Endothelial cell of umbilical vein (primary cell): ENCODE measurements around the gene RBM47. TPM values are rescaled to one million over a fixed set of nuclear protein-coding genes. Genes with fewer than 3 reads are reported as not detected.

Experiments
- BruUV-seq: library from RNA; stranded (reverse); fragments of 400-500 nt; replicated peaks from 2 replicates; lab custom pipeline; 2021; lab: Mats Ljungman, UMichigan
- CTCF ChIA-PET: fragments of 300-600, 350-600 bp; sonication (Branson Sonifier 250); formaldehyde crosslinking; loops from one replicate; lab custom pipeline; 2021; ENCODE audit warnings: antibody characterized with exemption, inconsistent platforms; lab: Charles Lee
- POLR2A ChIA-PET: fragments of 300-600, 350-600 bp; sonication (Branson Sonifier 250); formaldehyde crosslinking; loops from one replicate; lab custom pipeline; 2021; ENCODE audit warnings: antibody characterized with exemption, inconsistent platforms; lab: Charles Lee
- DNase-seq: peaks from one replicate; pipeline ENCODE4 v3.0.0-alpha.2; 2011; ENCODE audit warnings: low read depth, low spot score
- FAIRE-seq: peaks from 2 replicates; lab custom pipeline; 2011; peaks lifted over from hg19 to GRCh38; lab: Jason Lieb, UNC
- H2AFZ ChIP-seq: 2 replicates; pipeline ENCODE4 v1.6.0; 2012; ENCODE audit warnings: low read depth, low read length, control low read depth, inconsistent platforms
- H3K27ac ChIP-seq: 2 replicates; pipeline ENCODE4 v1.5.1; 2011; ENCODE audit warnings: low read depth, mild to moderate bottlenecking, control low read depth, low read length, moderate library complexity; ENCODE audit not compliant: insufficient read depth
- H3K27me3 ChIP-seq, 2 experiments: 2 replicates each; pipeline versions ENCODE4 v1.6.0 to v1.6.1; 2011; ENCODE audit warnings: low read length in 2 of 2, mixed read lengths in 1 of 2; ENCODE audit not compliant: control insufficient read depth in 2 of 2, insufficient read depth in 2 of 2
- H3K36me3 ChIP-seq, 2 experiments: 2 replicates in 1 of 2; 3 replicates in 1 of 2; pipeline ENCODE4 v1.5.1; 2011; ENCODE audit warnings: low read length in 2 of 2, mild to moderate bottlenecking in 1 of 2, moderate library complexity in 1 of 2; ENCODE audit not compliant: control insufficient read depth in 2 of 2, insufficient read depth in 2 of 2; ENCODE audit errors: extremely low read depth in 1 of 2
- H3K4me1 ChIP-seq: 3 replicates; pipeline ENCODE4 v1.5.1; 2011; ENCODE audit warnings: mild to moderate bottlenecking, low read length; ENCODE audit not compliant: control insufficient read depth, insufficient read depth; ENCODE audit errors: extremely low read depth
- H3K4me2 ChIP-seq: 2 replicates; pipeline ENCODE4 v1.6.1; 2011; ENCODE audit warnings: low read length, control low read depth, mixed read lengths; ENCODE audit not compliant: insufficient read depth
- H3K4me3 ChIP-seq, 3 experiments: fragments of 200-600 bp in 1 of 3; sonication (generic), shearing (Covaris generic) in 1 of 3; replicated peaks in 1 of 3; 2 replicates each; pipeline ENCODE4 v1.5.1; 2011 to 2016; ENCODE audit warnings: control low read depth in 3 of 3, low read length in 3 of 3, mild to moderate bottlenecking in 2 of 3, inconsistent platforms in 1 of 3, low read depth in 1 of 3, moderate library complexity in 1 of 3; ENCODE audit not compliant: insufficient read depth in 1 of 3
- H3K79me2 ChIP-seq: 2 replicates; pipeline ENCODE4 v1.6.0; 2012; ENCODE audit warnings: low read length, inconsistent platforms; ENCODE audit not compliant: control insufficient read depth, insufficient read depth
- H3K9ac ChIP-seq: replicated peaks from 2 replicates; pipeline ENCODE3; 2011; ENCODE audit warnings: low read length, control low read depth; ENCODE audit not compliant: insufficient read depth; ENCODE audit errors: extremely low read depth
- H3K9me1 ChIP-seq: replicated peaks from 3 replicates; pipeline ENCODE4 v1.6.0; 2011; ENCODE audit warnings: mild to moderate bottlenecking, low read length; ENCODE audit not compliant: control insufficient read depth, insufficient read depth; ENCODE audit errors: extremely low read depth
- H3K9me3 ChIP-seq: replicated peaks from 2 replicates; pipeline ENCODE4 v1.5.1; 2012; ENCODE audit warnings: low read length, inconsistent platforms; ENCODE audit not compliant: control insufficient read depth, insufficient read depth
- H4K20me1 ChIP-seq: replicated peaks from 2 replicates; pipeline ENCODE3; 2011; ENCODE audit warnings: mild to moderate bottlenecking, low read length; ENCODE audit not compliant: control insufficient read depth, insufficient read depth; ENCODE audit errors: extremely low read depth
- EZH2 ChIP-seq: IDR thresholded peaks from 2 replicates; pipeline ENCODE4 v1.6.1; 2012; ENCODE audit warnings: borderline replicate concordance, low read depth, mild to moderate bottlenecking, moderate library complexity, low read length, inconsistent platforms; ENCODE audit not compliant: severe bottlenecking
- FOS ChIP-seq: IDR thresholded peaks from 2 replicates; pipeline ENCODE4 v1.6.1; 2011; ENCODE audit warnings: mild to moderate bottlenecking, low read length, moderate library complexity, borderline replicate concordance; ENCODE audit not compliant: insufficient read depth
- GATA2 ChIP-seq: IDR thresholded peaks from 2 replicates; pipeline ENCODE4 v1.7.0; 2011; ENCODE audit warnings: low read depth, mild to moderate bottlenecking, moderate library complexity, mixed read lengths, low read length; ENCODE audit not compliant: insufficient read length, insufficient read depth
- JUN ChIP-seq: IDR thresholded peaks from 2 replicates; pipeline ENCODE4 v1.6.1; 2011; ENCODE audit warnings: borderline replicate concordance, low read depth; ENCODE audit not compliant: insufficient read length, insufficient read depth
- MYC ChIP-seq: IDR thresholded peaks from one replicate; pipeline ENCODE4 v1.6.1; 2011; ENCODE audit warnings: mild to moderate bottlenecking, low read depth, low read length
- POLR2A ChIP-seq: IDR thresholded peaks from 2 replicates; pipeline ENCODE4 v1.6.1; 2012; ENCODE audit warnings: low read depth, mild to moderate bottlenecking, control low read depth, low read length
- POLR2AphosphoS5 ChIP-seq: IDR thresholded peaks from 2 replicates; pipeline ENCODE4 v1.6.1; 2012; ENCODE audit warnings: low read depth, mild to moderate bottlenecking, control low read depth, low read length, moderate library complexity; ENCODE audit not compliant: insufficient read depth
- dilution Hi-C: fragments of 300-500 bp; cut with MboI; formaldehyde crosslinking; loops from one replicate; pipeline ENCODE4 v1.15.0; 2019; ENCODE audit warnings: low sequenced_read_pairs; ENCODE audit not compliant: extremely low pct_ligation_motif_present
- intact Hi-C: fragments of 100-400 bp; cut with micrococcal nuclease; formaldehyde crosslinking; loops from one replicate; pipeline ENCODE4 v1.10.0; 2022
- polyA plus RNA-seq, 4 experiments: library from polyadenylated mRNA; depleted of rRNA in 3 of 4; stranded (reverse) in 3 of 4; unstranded in 1 of 4; fragments of >200 nt; gene quantifications; 2 replicates each; pipeline versions ENCODE4 v1.2.1 to v1.2.3, GENCODE V29; 2011 to 2012; ENCODE audit warnings: missing spikeins in 1 of 4
- total RNA-seq: library from RNA; stranded (reverse); gene quantifications from 2 replicates; pipeline ENCODE4 v1.2.3, GENCODE V29; 2021
- TF ChIP-seq, protein P1 (sequence below), 2 donors: IDR thresholded peaks; 1 replicate in 1 of 2; 2 replicates in 1 of 2; pipeline ENCODE4 v1.5.1; 2011; ENCODE audit warnings: low read length in 2 of 2, mild to moderate bottlenecking in 2 of 2, moderate library complexity in 2 of 2, control low read depth in 1 of 2, inconsistent platforms in 1 of 2, low read depth in 1 of 2; ENCODE audit not compliant: insufficient read depth in 1 of 2; ENCODE audit errors: extremely low read depth in 1 of 2
- TF ChIP-seq, protein P2 (sequence below): IDR thresholded peaks from 2 replicates; pipeline ENCODE4 v1.6.1; 2011; ENCODE audit not compliant: insufficient read depth, insufficient read length

The RBM47 gene
- total and polyA plus RNA-seq, 2 donors (not counting 3 experiments of a cell fraction or from before 2014, with no cell fraction given) = not detected

DNA sequence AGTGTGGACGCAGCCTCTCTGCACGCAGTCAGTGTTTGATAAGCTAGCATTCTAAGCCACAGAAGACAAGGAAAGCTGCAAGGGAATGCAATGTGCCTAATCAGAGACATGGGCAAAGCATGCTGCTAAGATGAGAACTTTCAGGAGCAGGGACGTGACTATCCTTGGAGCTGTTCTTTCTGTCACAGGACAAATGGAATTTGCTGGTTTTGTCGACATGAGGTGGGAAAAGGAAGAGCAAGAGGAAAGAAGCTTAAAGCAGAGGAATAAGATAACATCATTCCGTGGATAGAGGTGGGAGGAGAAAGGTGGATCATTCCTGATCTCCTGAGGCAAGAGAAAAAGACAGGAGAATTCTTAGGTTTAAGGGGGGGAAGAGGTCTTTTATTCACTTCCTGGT, 33.7 kb downstream of the RBM47 start:
- POLR2A ChIA-PET = no interaction called here
- Histone ChIP-seq H3K79me2 (no peaks in the 10 kb centered on the region), H4K20me1 (no peaks in the 10 kb centered on the region), H3K4me2 (no peak overlapping the region), H3K27ac (no peak overlapping the region), H3K4me1 (no peaks in the 10 kb centered on the region), H3K9me1 (no peaks in the 10 kb centered on the region), H3K9ac (no peak overlapping the region), H3K36me3 (no peaks in the 10 kb centered on the region), H3K27me3 (no peaks in the 10 kb centered on the region), H2AFZ (no peak overlapping the region), H3K4me3 (no peak overlapping the region), H3K9me3 (no peaks in the 10 kb centered on the region)
- FAIRE-seq (no peak), DNase-seq (no peak)
- dilution Hi-C loops (no loop called here), intact Hi-C loops (no loop called here)
- CTCF ChIA-PET = no interaction called here
- no TSS peak for BruUV-seq
- no peak for TF ChIP-seq POLR2AphosphoS5
- no peak for TF ChIP-seq JUN
- TF ChIP-seq MYC = no peak
- no peak for TF ChIP-seq GATA2

DNA sequence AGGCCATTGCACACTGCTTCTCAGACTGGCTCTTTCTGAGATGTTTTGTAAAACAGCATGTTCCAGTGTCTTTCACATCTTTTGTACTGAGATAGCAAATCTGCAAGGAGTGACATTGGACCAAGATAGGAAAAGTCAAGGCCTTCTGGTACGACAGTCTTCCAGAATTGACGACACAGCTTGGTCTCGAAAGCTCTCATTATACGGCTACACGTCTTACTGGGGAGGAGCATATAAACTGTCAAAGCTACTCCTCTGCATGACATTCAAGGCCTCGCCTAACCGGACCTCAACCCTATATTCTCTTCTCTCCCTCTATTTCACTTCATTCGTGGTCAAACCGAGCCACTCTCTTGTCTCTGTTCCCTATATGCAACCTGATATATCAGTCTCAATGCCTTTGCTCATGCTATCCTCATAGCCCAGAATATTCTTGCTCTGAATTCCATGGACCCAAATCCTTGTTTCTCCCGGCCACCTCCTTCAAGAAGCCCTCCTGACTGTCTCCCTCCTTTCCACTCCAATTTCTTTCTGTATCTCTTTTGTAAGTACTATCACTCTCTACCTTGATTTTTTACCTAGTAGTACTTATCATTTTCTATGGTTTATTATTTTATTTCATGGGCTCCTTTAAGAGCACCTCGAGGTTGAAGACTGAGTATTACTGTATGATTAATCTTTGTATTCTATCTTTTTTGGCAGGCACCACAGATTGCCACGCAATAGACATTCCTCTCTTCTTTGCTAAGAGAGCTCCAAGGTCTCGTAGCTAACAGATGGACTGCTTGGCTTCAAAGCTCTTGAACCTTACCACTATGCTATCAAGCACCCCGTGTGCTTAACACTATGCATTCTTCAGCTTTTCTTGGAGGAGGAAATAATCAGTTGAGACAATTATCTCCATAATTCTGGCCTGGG, 35.1 kb downstream of the RBM47 start:
- Histone ChIP-seq H3K4me2 (no peak overlapping the region), H3K4me3 (no peak overlapping the region), H2AFZ (no peak overlapping the region), H3K27me3 (no peaks in the 10 kb centered on the region), H3K9me3 (no peaks in the 10 kb centered on the region), H3K36me3 (no peaks in the 10 kb centered on the region), H3K9ac (no peak overlapping the region), H3K79me2 (no peaks in the 10 kb centered on the region), H3K4me1 (no peaks in the 10 kb centered on the region), H4K20me1 (no peaks in the 10 kb centered on the region), H3K9me1 (no peaks in the 10 kb centered on the region), H3K27ac (no peak overlapping the region)
- no TSS peak for BruUV-seq
- no peak for TF ChIP-seq GATA2
- TF ChIP-seq, protein P1, sequence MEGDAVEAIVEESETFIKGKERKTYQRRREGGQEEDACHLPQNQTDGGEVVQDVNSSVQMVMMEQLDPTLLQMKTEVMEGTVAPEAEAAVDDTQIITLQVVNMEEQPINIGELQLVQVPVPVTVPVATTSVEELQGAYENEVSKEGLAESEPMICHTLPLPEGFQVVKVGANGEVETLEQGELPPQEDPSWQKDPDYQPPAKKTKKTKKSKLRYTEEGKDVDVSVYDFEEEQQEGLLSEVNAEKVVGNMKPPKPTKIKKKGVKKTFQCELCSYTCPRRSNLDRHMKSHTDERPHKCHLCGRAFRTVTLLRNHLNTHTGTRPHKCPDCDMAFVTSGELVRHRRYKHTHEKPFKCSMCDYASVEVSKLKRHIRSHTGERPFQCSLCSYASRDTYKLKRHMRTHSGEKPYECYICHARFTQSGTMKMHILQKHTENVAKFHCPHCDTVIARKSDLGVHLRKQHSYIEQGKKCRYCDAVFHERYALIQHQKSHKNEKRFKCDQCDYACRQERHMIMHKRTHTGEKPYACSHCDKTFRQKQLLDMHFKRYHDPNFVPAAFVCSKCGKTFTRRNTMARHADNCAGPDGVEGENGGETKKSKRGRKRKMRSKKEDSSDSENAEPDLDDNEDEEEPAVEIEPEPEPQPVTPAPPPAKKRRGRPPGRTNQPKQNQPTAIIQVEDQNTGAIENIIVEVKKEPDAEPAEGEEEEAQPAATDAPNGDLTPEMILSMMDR (IDR thresholded peaks at IDR 0.05; ENCODE audit: extremely low read depth in 1 of 2, insufficient read depth in 1 of 2, low read depth in 1 of 2, low read length in 2 of 2) = no peak
- no peak for TF ChIP-seq POLR2AphosphoS5
- TF ChIP-seq JUN = no peak
- no peak for TF ChIP-seq MYC
- TF ChIP-seq EZH2 = no peak
- no peak for TF ChIP-seq POLR2A
- no peak for TF ChIP-seq FOS
- TF ChIP-seq, protein P2, sequence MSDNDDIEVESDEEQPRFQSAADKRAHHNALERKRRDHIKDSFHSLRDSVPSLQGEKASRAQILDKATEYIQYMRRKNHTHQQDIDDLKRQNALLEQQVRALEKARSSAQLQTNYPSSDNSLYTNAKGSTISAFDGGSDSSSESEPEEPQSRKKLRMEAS = no peak
- intact Hi-C loops = no loop called here
- POLR2A ChIA-PET = no interaction called here
- dilution Hi-C loops = no loop called here
- DNase-seq (no peak), FAIRE-seq (no peak)
- CTCF ChIA-PET = no interaction called here
